ENCODE data around the gene CLDN17.

DNA sequence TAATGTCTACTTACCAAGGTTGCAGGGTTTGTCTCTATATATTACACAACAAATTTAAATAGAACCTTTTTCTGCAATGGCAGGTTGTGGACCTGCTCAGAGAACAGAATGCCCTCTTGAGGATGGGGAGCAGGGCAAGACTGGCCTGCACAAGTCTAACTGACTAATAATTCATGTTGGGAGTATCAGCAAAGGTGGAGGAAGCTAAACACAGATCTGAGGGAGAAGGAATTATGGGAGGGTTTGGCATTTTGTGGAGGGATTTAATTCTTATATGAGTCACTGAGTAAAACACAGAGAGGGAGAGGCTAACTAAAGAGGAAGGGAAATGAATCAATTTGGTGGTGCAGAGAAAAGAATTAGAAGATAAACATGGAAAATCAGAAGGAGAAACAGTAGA is 40.0 kb downstream of the CLDN17 start:
- TF ChIP-seq TCF12 (IDR thresholded peaks at IDR 0.05; ENCODE audit: low read depth) (no peak), FOXM1 (IDR thresholded peaks at IDR 0.05; ENCODE audit: borderline replicate concordance, low read depth) (no peak), MAX (IDR thresholded peaks at IDR 0.05) (no peak)

Data from Ishikawa (cell line).